Stimulated activated CD4-positive, alpha-beta T cell treated with anti-CD3 and anti-CD28 coated beads, Interleukin-15, amount 100 ng/mL, for 24 hours (primary cell): ENCODE data around the gene IQSEC3.
"Not testable (repeated sequence)": the region's sequence is repeated elsewhere in the genome, so short reads cannot be mapped to it uniquely, and the experiment has no call there.

Experiments used
- DNase-seq: peaks from one replicate; pipeline ENCODE4 v3.0.0-alpha.2; 2020

The IQSEC3 gene

DNA sequence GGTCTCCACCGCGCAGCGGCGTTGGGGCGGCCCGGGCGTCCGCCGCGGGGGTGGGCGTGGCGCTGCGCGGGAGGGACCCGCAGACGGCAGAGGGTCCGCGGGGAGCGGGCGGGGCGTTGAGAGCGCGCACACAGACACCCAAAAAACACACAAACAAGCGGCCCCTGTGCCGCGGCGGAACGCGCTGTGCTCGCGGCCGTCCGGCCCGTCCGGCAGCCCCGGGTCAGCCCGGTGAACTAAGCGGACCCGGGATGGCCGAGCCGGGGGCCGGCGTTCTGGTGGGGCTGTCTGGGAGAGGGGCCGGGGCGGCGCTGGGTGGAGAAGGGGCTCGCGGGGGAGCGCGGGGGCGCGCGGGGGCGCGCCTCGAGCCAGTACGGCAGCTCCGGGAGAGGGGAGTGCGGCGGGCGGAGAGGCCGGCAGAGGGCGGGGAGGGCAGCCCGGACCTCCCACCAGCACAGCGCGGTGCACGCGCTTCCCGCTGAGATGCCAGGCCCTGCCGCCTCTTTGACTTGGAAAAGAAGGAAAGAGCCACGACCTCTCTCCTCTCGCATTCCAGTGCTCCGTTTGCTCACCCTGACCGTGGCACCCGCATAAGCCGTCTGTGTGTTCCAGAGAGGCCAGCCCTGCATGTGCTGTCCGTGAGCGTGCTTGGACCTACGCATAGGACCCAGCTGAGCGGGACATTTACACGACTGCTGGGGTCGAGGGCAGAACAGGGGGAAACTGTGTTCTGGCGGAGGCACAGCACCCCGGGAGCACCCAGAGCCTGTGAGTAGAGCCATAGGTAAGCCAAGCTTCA, 137.1 kb downstream of the IQSEC3 start:
- no peak for DNase-seq

DNA sequence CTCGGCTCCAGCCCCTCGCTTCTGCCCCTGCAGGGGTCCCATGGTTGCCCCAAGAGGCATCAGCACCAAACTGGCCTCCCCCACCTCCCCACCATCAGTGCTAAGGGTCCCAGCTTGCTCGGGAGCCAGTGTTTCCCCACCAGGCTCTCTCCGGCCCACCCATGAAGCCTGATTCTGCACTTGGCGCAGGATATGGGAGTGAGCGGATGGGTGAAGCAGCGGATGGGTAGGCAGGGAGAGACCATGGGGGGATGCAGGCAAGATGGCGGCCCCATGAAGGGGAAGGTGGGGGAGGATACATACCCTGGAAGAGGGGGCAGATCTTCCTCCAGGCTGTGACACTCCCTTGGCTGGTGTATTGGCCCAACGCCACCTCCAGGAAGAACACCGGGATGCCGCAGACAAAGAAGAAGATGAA, 137.7 kb downstream of the IQSEC3 start:
- no peak for DNase-seq

DNA sequence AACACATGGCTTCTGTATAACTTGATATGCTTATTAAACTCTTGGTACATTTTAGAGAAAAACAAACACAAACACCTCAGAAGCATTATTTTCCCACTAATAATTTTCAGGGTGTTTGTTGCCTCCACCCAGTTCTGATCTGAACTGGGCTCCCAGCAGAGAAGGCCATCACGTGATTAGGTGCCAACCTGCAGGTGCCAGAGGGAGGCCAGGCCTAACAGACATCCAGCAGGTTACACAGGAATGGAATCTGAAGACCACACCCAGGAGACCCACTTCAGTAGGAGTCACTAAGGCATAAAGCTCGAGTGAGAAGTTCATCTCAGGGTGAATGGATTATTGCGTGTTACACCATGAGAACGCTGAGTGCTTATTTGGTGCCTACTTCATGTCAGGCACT, 138.5 kb downstream of the IQSEC3 start:
- DNase-seq = no peak

DNA sequence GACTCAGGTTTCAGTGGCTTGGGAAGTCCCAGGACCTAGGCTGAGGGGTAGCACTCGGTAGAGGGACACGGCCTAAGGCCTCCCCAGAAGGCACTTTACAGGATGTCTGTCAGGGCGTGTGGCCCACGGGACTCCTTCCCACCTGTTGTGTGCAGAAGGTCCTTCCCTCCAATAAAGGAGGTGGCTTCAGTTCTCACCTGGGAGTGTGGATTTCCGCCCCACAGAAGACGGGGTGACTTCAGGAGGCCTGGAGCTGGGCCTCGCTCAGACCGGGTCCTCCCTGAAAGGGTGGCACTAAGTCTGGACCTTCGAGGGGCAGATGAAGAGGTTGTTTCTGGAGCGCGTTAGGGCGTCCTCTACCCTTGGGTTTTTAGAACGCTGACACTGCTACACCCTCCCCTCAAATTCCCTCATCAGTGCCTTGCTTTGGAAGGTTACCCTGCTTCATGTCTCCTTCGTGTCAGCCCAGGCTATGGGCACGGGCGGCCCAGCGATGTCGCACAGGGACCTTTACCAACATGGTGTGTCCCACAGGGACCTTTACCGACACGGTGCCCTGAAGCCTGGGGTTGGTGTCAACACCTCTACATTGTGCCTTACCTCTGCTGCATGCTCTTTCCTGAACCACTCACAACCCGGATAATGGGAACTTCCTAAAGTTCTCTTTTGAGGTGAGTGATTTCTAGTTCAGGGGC, 140.3 kb downstream of the IQSEC3 start:
- DNase-seq = no peak

DNA sequence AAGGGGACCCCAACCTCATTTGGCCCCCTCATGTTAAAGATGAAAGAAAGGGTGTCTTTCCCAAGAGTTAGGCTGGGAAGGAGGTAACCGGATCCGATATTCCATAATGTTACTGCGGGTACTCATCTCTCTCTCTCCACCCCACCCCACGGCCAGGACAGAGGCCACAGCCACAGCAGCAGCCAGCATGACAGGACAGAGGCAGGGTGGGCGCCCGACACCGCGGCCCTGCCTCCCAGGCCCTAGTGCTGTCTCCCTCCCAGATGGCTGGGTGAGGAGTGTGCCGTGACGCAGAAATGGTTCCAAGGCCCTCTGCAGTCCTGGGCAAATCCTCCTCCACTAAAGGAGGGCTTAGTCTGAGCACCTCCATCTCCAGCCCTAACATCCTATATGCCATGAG, 141.2 kb downstream of the IQSEC3 start:
- no peak for DNase-seq

DNA sequence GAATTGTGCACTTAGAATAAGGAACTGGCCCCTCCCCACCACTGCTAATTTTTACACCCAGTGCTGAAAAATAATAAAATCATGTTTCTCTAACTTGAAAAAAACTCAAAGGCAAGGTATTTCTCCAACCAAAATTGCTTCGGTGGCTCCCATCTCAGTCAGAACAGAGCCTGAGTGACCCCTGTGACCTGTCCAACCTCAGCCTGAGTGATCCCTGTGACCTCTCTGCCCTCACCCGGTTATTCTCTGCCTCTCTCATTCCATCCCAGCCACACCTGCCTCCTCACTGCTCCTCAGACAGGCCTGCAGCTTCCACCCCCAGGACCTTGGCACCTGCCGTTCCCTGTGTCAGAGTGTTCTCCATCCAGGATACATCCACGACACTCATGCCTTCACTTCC, 142.2 kb downstream of the IQSEC3 start:
- DNase-seq = no peak

DNA sequence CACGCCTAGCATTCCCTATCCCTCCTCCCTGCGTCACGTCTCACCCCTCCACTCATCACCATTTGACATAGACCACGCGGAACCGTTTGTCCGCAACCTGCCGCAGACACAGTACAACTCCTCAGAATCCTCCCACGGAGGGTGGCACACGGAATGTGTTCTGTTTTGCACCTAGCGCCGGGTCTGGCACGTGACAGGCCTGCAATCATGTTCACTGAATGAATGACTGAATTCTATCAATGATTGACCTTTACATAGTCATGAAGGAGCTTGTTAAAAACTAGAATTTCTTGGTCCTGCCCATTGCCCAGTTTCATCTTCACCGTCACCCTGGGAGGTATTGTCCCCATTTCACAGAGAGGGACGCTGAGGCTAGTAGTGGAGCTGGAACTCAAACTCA, 142.7 kb downstream of the IQSEC3 start:
- no peak for DNase-seq

DNA sequence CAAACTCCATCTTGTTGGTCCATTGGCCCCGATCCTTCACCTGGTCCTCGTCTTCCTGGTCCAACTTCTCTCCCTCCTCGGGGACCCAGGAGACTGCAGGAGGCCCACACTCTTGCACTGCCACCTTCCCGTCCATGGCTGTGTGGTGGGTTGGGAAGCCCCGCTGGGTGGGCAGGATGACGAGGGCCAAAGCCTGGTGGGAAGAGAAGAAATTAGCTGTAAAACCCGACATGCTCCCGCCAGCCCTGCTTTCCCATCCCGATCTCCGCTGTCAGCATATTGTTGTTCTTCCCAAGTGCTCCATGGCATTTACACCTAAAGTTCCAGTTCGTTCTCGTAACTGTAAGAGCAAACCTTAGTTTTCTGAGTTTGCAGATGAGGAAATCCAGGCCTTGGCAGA, 143.3 kb downstream of the IQSEC3 start:
- DNase-seq = no peak

DNA sequence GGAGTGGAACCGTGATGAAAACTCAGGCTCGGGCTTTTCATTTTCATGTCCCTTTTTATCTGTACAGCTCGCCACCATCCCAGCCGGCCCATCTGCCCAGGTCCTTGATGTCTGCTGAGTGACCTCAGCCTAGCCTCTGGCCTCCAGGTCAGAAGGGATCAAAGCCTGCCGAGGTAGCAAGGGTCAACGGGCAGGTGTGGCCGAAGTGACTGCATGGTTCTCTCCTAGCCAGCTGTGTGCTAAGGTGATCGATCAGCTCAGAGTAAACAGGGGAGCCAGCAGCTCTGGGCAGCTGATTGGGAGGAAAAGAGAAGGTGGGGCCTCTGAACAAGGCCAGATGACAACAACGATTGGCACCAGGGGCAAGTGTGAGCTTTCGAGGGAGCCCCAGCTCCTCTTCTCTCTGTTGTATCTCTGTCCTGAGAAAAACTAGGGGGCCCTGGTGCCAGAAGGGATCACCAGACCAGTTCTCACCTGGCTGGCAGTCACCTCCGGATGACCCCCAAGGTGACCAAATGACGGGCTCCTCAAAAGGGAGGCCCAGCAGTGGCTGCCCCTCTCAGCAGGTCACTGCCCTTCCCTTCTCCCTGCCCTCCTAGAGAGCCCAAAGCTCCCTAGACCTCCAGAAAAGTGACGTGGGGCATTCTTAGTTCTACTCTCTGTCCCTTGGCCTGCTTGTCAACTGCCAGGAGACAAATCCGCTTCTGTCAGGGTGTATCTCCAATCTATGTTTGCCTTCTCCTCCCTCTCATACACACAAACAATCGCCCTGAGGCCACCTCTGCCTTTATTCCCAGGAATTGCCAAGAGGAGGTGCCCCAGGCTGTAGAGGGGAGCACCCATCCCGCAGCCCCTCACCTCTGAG, 143.9 kb downstream of the IQSEC3 start:
- DNase-seq = no peak

DNA sequence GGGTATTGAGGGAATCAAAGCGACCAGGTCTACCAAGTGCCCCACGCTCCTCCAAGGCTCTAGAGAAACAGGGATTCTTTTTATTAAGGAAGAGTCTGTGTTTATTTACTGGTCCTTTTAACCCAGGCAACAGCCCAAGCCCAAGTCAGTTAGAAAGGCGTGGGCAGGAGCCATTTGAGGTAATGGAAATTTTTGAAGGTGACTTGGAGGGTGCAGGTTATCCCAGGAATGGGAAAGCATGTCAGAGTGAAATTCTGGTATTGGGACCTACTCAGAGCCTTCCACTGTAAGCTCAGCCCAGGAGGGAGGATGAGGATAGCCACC, 144.5 kb downstream of the IQSEC3 start:
- no peak for DNase-seq

DNA sequence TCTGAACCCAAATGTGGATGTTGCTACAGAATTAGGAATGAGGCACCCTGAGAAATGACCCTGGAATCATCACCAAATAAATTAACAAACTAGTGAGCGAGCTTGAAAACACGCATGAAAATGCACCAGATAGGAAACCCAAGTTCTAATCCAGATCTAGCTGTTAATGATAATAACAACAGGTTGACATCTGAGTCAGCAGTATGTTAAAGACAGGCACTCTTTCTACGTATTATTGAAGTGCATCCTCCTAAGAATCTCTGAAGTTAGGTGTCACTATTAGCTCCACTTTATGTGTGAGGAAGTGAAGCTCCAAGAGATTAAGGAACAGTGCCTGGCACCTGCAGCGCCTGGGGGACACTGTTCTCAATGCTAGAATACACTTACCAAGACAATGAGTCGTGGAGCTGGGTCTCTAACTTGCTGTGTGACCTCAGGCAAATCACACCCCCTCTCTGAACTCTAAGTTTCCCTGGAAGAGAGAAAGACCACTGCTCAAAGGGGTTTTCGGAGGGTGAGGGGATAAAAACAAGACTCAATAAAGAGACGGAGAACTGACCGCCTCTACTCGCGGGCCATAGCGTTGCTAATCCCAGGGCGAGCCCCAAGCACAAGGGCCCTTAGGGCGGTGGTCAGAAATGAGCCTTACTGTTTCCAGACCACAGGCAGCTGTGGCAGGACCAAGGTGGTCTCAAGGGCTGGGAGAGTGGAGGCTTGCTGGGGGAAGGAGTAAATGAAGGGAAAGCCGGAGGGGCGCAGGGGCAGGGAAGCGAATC, 145.3 kb downstream of the IQSEC3 start:
- DNase-seq = no peak

DNA sequence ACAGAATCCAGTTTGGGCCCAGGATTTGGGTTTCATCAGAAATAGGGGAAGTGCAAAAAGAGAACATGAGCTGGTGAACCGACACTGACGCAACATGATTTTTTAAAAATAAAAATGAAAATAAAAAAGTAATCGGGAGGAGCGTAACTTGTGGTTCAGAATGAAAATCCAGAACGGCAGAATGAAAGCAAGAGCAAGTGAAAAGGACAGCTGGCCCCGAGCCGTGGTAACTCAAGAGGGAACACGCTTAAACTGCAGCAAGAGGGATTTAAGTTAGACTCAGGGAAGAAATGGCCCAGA, 145.8 kb downstream of the IQSEC3 start:
- no peak for DNase-seq

DNA sequence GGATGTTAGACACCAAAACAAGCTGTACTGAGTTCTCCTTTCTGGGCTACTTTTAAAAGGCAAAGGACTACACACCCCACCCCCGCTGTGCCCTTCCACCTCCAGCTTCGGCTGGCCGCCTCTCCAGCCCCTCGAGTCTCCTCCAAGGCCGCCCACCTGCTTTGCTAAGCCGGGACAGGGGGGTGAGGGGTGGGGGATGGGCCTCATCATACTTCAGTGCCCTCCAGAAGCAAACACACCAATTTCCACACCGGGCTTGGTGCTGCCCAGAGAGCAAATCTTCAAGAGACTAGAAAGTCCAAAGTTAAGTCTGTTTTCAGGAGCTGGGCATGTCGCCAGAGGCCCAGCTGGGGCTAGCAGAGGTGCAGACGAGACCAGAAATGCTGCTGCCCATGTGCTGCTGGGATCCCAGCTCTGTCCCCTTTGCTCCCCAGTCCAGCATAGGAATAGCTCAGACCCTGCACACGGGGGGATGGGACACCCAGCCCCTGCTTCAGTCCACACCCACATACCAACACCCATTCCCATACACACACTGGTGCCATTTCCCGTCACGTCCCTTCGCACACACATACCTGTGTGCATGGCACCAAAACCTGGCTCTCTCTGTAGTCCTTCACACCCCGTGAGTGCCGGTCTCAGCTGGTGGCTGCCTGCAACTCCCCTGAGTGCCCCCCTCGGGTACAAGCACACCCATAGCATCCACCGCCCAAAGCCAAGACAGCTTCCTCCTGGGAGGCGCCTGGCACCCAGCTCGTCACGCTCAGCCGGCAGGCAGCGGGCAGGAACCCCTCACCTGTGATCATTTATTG, 146.4 kb downstream of the IQSEC3 start:
- no peak for DNase-seq

DNA sequence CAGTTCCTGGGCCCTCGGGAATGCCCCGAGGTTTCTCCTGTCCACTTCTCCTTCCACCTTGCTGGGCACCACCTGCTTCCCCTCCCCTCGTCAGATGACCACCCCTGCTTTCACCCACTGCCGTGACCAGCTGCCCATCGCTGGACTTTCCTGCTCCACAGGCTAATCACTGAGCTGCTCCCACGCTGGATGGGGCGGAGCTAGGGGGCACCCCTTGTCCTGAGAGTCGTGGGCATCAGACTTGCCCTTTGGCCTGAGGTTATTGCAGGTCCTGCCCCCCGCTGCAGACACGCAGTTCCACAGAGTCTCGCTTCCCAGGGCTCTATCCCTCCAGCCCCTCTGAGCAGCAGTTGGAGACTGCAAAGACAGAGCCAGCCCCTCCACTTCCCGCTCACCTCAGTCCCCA, 147.0 kb downstream of the IQSEC3 start:
- no peak for DNase-seq

DNA sequence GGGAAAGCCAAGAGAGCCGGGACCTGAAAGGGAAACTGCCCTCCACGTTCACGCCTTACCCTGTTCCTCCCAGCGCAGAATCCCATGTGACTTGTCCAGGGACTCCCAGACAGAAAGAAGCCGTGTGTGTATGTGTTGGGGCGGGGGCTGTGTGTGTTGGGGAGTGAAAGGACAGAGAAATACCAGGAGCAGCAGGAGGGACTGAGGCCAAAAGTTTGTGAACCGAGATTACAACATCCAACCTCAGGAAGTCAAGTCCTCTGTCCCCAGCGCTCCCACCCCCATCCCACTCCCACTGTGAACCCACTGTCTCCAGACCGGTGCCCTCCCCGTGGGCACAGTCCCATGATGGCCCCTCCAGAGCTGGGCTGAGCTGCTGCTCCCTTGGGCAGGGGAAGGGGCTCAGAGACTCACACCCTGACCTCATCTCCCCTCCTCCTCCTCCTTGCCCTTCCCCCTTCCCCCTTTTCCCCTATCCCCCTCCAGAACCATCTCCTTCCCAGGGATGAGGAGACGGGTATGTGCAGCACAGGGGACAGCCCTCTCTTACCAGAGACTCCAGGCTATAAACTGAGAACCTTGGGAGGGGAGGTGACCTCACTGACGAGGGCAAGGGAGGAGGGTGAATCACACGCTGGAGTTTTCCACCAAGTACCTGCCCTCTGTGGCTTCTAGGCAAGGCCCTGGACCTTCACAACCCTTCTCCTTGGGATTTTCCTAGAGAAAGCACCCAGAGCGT, 147.6 kb downstream of the IQSEC3 start, which contains the start of gene SLC6A12:
Gene SLC6A12, minus strand, starts transcription at position 155 of the 739 bp plus-strand sequence. CDS start 4,171 bp downstream, outside the sequence.
- no peak for DNase-seq

DNA sequence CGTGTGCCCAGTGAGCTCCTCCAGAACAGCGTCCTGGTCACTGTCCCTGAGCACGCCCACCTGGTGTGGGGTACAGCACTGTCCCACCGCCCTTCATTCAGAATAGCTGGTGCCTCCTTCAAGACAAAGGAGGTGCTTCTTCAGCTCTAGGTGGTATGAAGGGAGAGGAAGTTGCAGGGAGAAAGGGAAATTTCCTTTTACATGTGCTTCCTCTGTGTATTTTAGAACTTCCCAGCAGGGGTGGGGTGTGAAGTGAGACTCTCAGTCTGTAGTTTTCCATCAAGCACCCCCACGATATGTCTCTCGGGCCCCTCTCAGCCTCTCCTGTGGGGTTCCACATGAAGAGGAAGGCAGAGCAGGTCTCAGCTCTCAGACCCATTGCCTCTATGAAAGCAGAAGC, 148.5 kb downstream of the IQSEC3 start:
- DNase-seq = no peak

DNA sequence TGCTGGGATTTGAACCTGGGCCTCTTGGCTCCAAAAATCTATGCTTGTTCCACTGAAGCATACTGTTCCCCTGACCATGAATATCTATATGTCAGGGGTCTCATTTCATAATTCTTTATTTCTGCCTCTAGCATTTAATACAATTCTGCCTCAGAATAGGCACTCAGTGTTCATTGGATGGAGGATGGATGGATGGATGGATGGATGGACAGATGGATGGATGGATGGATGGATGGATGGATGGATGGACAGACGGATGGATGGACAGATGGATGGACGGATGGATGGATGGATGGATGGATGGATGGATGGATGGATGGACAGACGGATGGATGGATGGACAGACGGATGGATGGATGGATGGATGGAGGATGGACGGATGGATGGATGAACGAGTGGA, 150.5 kb downstream of the IQSEC3 start:
- DNase-seq = not testable (repeated sequence)

DNA sequence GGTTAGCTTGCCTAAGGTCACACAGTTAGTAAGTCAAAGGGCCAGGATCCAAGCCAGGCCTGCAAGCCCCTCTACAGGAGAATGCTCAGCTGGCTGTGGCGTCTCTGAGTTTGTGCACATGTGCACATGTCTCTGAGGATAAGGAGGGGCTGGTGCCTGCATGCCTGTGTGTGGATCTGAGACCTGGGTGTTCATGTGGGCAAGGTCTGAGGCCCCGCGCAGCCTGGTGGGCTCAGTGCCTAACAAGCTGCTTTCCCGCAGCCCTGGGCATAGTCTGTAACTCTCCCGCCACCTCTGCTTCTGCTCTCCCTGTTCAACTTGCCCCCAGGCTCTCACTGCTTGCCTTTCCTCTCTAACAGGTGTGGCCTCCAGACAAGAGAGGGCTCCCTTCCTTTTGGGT, 151.7 kb downstream of the IQSEC3 start:
- DNase-seq = no peak

DNA sequence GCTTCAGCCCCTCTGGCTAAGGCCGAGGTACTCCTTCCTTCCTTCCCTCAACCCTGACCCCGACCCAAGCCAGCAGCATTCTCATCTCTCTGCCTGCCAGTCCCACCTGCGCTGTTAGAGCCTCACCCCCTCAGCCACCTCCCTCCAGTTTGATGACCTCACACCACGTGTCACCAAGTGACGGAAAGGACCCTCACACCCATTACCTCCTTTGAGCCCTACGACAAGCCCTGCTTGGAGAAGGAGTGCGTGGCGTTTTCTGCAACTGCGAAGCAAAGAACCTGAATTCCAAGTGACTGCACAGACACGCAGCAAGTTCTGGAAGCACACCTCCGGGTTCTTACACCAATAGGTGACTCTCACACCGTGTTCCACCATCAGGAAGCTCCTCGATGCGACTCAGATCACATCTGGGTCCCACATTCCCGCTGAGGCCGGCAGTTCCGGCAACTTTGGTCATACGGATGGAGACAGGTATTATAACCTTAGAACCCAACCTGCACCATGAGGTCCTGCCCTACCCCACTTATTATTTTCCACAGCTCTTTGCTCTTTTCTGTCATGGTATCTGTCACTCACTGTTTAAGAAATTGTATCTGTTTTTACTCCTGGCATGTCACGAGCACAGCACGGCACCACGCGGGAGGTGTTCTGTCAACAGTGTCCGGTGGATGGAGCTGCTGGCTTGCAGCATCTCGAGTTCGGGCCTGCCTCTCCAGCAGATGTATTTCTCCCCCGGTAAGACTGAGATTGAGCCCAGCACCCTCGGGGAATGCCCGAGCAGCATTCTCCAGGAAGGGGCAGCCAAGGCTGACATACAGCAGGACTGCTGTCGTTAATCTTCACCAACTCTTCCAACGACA, 152.4 kb downstream of the IQSEC3 start:
- DNase-seq = no peak

DNA sequence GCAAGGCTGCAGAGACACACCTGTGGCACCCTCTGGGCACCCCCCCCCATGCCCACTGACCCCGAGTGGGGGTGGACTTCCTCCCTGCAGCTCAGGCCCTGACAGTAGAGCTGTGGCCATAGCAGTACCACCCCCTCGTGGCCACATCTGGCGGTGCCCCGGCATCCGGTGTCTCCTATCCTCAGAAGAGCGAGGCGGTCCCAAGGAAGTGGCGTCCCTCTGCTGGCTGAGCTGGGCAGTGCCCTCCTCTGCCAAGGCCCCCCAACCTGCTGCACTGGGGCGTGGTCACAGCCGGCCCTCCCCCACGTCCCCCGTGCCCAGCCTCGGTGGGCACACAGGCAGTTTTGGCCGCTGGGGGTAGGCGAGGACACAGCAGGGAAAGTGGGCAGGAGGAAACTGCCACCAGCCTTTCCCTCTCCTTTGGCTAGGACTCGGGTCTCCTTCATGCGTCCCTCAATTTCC, 153.4 kb downstream of the IQSEC3 start:
- peak; percentile 81 for DNase-seq
